Activated CD8-positive, alpha-beta T cell treated with anti-CD3 and anti-CD28 coated beads, Interleukin-2, amount 10 ng/mL, durations not matched to agents 7 days and 5 days (primary cell): Measurements from ENCODE around the gene MBD5. TPM values are rescaled to one million over a fixed set of nuclear protein-coding genes. Genes with fewer than 3 reads are reported as not detected.
A peak's percentile ranks its signal among the peaks of the same experiment; 100 is the strongest.

ENCODE experiments used
- ATAC-seq: fragments of 150-1000 bp; cut with Tn5 transposase; one replicate; pipeline ENCODE4 v1.10.0; 2021; ENCODE audit warnings: moderate library complexity
- CTCF ChIA-PET: fragments of 350-600 bp; sonication (Branson Sonifier 250); formaldehyde crosslinking; loops from one replicate; lab custom pipeline; 2021; ENCODE audit warnings: antibody characterized with exemption; lab: Charles Lee
- POLR2A ChIA-PET: fragments of 350-600 bp; sonication (Branson Sonifier 250); formaldehyde crosslinking; loops from one replicate; lab custom pipeline; 2021; ENCODE audit warnings: antibody characterized with exemption; lab: Charles Lee
- DNase-seq: peaks from one replicate; pipeline ENCODE4 v3.0.0-alpha.2; 2020
- H3K27ac Mint-ChIP-seq: one replicate; pipeline ENCODE4 v1.8.0; 2021; ENCODE audit warnings: mild to moderate bottlenecking, mixed read lengths
- H3K27me3 Mint-ChIP-seq: one replicate; pipeline ENCODE4 v1.8.0; 2021; ENCODE audit warnings: low read depth, mixed read lengths
- H3K36me3 Mint-ChIP-seq: one replicate; pipeline ENCODE4 v1.8.0; 2021; ENCODE audit warnings: low read depth, mixed read lengths
- H3K4me1 Mint-ChIP-seq: one replicate; pipeline ENCODE4 v1.8.0; 2021; ENCODE audit warnings: low read depth, mixed read lengths
- H3K4me3 Mint-ChIP-seq: one replicate; pipeline ENCODE4 v1.8.0; 2021; ENCODE audit warnings: mild to moderate bottlenecking, mixed read lengths
- H3K9me3 Mint-ChIP-seq: one replicate; pipeline ENCODE4 v1.8.0; 2022; ENCODE audit warnings: mixed read lengths; ENCODE audit not compliant: insufficient read depth
- total RNA-seq, 2 experiments: library from RNA; stranded (reverse); gene quantifications; one replicate each; pipeline ENCODE4 v1.2.3, GENCODE V29; 2021

MBD5 gene
- total RNA-seq, 2 experiments from 2014 or later: 27.0 to 31.3 TPM

DNA sequence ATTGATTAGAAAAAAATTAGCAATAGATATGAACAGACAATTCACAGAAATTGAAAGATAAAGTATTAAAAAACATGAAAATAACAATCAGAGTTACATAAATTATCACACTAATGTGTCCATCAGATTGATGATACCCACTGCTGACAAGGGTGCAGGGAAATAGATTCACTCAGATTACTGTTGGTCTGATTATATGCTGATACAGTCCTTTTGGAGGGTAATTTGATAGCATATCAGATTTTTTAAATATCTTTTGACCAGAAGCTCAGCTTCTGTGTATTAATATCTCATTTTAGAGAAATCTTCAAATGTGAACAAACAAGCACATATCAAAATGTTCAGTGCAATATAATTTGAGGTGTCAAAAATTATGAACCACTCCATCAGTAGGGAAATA is 465.8 kb downstream of the MBD5 start:
- H3K27ac Mint-ChIP-seq: no peak overlapping the region
- DNase-seq (no peak), ATAC-seq (no peak)
- no peak overlapping the region for H3K4me3 Mint-ChIP-seq
- H3K36me3 Mint-ChIP-seq: no peaks in the 10 kb centered on the region
- no peaks in the 10 kb centered on the region for H3K4me1 Mint-ChIP-seq
- no peaks in the 10 kb centered on the region for H3K9me3 Mint-ChIP-seq
- ChIA-PET POLR2A (no interaction called here), CTCF (no interaction called here)
- no peaks in the 10 kb centered on the region for H3K27me3 Mint-ChIP-seq

- H3K36me3 Mint-ChIP-seq: no peaks in the 10 kb centered on the region
- H3K27ac Mint-ChIP-seq: no peak overlapping the region
- no peaks in the 10 kb centered on the region for H3K27me3 Mint-ChIP-seq
- H3K4me1 Mint-ChIP-seq: no peaks in the 10 kb centered on the region
- ChIA-PET POLR2A (no interaction called here), CTCF (interaction anchor here (1.3 kb wide), 1 partner anchor 22 kb away, joined by 3 read pairs; no protein-coding TSS in a partner anchor)
- no peak overlapping the region for H3K4me3 Mint-ChIP-seq
- no peak for ATAC-seq
- no peaks in the 10 kb centered on the region for H3K9me3 Mint-ChIP-seq
- no peak for DNase-seq
These were observed 466.5 kb downstream of the MBD5 start for GRCh38 chr2:148487439-148487838.

GRCh38 chr2:148490840-148491439 is 470.0 kb downstream of the MBD5 start:
- POLR2A ChIA-PET: no interaction called here

GRCh38 chr2:148493822-148494563 is 473.1 kb downstream of the MBD5 start:
- DNase-seq: no peak
- ChIA-PET CTCF (interaction anchor here (3.8 kb wide), 1 partner anchor 15 kb away, joined by 16 read pairs; no protein-coding TSS in a partner anchor), POLR2A (no interaction called here)
- no peaks in the 10 kb centered on the region for H3K9me3 Mint-ChIP-seq
- no peak overlapping the region for H3K4me3 Mint-ChIP-seq
- H3K27me3 Mint-ChIP-seq: no peaks in the 10 kb centered on the region
- no peak for ATAC-seq
- H3K27ac Mint-ChIP-seq: no peak overlapping the region
- no peaks in the 10 kb centered on the region for H3K4me1 Mint-ChIP-seq
- H3K36me3 Mint-ChIP-seq: no peaks in the 10 kb centered on the region

More at GRCh38 chr2:148490840-148491439, 470.0 kb downstream of the MBD5 start:
- DNase-seq (no peak), ATAC-seq (no peak)
- CTCF ChIA-PET: no interaction called here
- H3K27ac Mint-ChIP-seq: no peak overlapping the region
- no peaks in the 10 kb centered on the region for H3K36me3 Mint-ChIP-seq
- H3K27me3 Mint-ChIP-seq: no peaks in the 10 kb centered on the region
- H3K4me3 Mint-ChIP-seq: no peak overlapping the region
- no peaks in the 10 kb centered on the region for H3K4me1 Mint-ChIP-seq
- no peaks in the 10 kb centered on the region for H3K9me3 Mint-ChIP-seq

DNA sequence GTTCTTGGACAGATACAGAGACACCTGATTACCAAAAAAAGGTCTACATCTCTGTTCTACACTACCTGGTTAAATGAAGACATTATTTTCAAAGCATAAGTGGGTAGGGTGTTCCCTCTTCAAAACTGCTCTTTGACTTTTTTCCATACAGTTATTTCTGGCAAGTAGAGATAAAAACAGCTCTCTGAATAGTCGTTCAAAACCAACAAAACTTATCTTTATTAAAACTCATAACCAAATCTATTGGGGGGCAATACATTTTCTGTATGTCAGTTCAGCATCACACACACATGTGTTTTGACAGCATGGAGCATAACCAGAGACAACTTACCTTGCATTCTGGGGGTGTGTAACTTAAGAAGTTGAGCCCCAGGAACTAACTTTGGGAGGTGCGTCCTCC is 474.7 kb downstream of the MBD5 start:
- DNase-seq (no peak), ATAC-seq (no peak)
- Mint-ChIP-seq H3K27ac (no peak overlapping the region), H3K4me1 (no peaks in the 10 kb centered on the region), H3K36me3 (no peaks in the 10 kb centered on the region), H3K9me3 (no peaks in the 10 kb centered on the region), H3K27me3 (no peaks in the 10 kb centered on the region), H3K4me3 (no peak overlapping the region)
- CTCF ChIA-PET: interaction anchor here (0.7 to 3.8 kb wide), 2 partner anchors 14 to 381 kb away, joined by 3 to 16 read pairs; no protein-coding TSS in a partner anchor
- POLR2A ChIA-PET: no interaction called here

DNA sequence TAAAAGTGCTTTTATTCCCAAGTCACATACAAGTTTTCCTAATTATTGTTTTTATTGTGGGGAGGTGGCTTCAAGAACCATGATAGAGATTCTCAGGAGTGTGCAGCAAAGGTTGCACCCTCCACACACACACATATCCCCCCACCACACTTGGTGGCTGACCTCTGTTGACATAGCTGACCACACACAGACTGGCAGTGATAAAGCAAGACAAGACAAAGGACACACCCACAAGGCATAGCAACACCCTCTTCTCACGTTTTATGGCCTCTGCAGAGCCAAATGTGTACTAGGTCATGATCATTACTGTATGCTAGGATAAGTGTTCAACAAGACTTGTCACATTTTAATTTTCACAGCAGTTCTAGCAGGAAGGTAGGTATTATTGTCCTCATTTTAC is 480.7 kb downstream of the MBD5 start:
- DNase-seq (no peak), ATAC-seq (no peak)
- Mint-ChIP-seq H3K36me3 (no peaks in the 10 kb centered on the region), H3K9me3 (no peaks in the 10 kb centered on the region), H3K4me1 (no peaks in the 10 kb centered on the region), H3K4me3 (no peak overlapping the region), H3K27me3 (peaks cover 3% of the 10 kb centered on the region), H3K27ac (no peak overlapping the region)
- ChIA-PET POLR2A (no interaction called here), CTCF (interaction anchor here (1.1 kb wide), 1 partner anchor 7 kb away, joined by 4 read pairs; no protein-coding TSS in a partner anchor)

GRCh38 chr2:148503516-148503915 is 482.6 kb downstream of the MBD5 start:
- no peaks in the 10 kb centered on the region for H3K4me1 Mint-ChIP-seq
- H3K27me3 Mint-ChIP-seq: peaks cover 3% of the 10 kb centered on the region
- H3K36me3 Mint-ChIP-seq: no peaks in the 10 kb centered on the region
- POLR2A ChIA-PET: no interaction called here
- no peaks in the 10 kb centered on the region for H3K9me3 Mint-ChIP-seq
- CTCF ChIA-PET: no interaction called here
- H3K27ac Mint-ChIP-seq: no peak overlapping the region
- DNase-seq (no peak), ATAC-seq (no peak)
- H3K4me3 Mint-ChIP-seq: no peak overlapping the region

DNA sequence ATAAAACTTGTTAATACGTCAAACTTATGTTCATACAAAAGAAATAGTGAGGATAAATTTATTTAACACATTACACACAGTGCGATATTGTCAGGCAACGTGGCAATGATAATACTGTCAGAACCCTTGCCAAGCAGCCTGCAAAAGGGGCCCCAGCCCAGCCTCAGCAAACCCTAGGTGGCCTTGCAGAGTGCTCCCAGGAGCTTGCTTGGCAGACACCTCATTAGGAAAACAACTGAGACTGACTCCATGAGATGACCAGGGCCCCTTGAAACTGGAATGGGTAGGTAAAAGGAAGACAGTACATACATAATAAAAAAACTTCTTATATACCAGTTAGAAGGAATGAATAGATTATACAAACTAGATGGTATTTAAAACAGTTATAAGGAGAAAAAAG is 487.1 kb downstream of the MBD5 start:
- H3K36me3 Mint-ChIP-seq: no peaks in the 10 kb centered on the region
- no peak for DNase-seq
- H3K9me3 Mint-ChIP-seq: no peaks in the 10 kb centered on the region
- ATAC-seq: no peak
- peaks cover 3% of the 10 kb centered on the region for H3K27me3 Mint-ChIP-seq
- POLR2A ChIA-PET: no interaction called here
- peaks cover 24% of the 10 kb centered on the region for H3K4me1 Mint-ChIP-seq
- H3K4me3 Mint-ChIP-seq: no peak overlapping the region
- no peak overlapping the region for H3K27ac Mint-ChIP-seq
- CTCF ChIA-PET: interaction anchor here (1.2 to 3.3 kb wide), 7 partner anchors 9 to 519 kb away, joined by 4 to 74 read pairs (median 16); no protein-coding TSS in a partner anchor

DNA sequence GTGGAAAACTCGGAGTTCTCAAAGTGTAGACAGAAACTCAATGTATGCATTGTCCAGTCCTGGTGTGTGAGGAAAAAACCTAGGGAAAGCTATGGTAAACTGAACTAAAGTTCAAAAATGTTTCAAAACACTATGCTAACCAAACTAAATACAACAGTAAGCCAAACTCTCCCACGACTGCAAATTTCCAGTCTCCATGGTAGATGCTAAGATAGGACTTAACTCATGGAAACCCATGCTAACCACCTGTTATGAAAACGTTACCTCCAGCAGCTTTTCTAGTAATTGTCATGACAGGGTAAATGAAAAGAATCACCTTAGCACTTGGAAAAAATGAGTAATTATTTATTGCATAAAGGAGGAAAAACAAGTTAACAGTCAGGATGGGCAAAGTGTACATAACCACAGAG is 488.0 kb downstream of the MBD5 start:
- Mint-ChIP-seq H3K27me3 (peaks cover 3% of the 10 kb centered on the region), H3K4me3 (peak overlapping the region; percentile 55), H3K4me1 (peaks cover 24% of the 10 kb centered on the region), H3K27ac (peak overlapping the region; percentile 8), H3K9me3 (no peaks in the 10 kb centered on the region), H3K36me3 (no peaks in the 10 kb centered on the region)
- ChIA-PET CTCF (interaction anchor here (0.6 to 3.3 kb wide), 64 partner anchors 8 to 590 kb away, joined by 3 to 74 read pairs (median 4); partner anchors contain the start of genes MBD5 and ORC4), POLR2A (interaction anchor here (1.0 to 2.3 kb wide), 6 partner anchors 16 to 243 kb away, joined by 3 to 10 read pairs (median 4); no protein-coding TSS in a partner anchor)
- DNase-seq (no peak), ATAC-seq (peak; percentile 4)

DNA sequence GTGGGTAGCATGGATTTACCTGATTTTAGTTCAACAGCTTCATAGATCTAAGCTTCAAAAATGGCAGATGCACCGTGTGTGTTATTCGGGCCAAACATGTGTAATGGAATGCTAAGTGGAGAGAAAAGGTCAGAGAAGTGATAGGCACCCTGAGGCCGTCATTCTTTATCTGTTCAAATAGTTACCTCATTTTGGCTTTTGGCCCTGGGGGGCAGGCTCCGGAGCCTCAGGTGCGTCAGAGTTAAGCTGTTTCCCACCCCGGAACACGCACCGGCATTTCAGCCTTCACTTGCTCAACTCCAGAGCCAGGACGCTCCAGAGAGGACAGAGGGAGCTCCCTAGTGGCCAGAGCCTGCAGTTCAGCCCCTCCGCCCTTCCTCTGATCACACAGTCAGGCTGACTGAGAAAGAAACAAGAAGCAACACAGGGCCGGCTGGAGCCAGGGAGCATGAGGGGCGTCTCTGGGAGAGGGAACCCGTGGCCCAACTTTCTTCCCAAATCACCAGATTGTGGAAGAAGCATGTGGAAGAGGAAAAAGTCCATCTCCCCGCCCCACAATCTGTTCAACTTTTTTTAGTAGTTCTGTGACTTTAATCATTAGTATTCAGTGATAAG is 488.5 kb downstream of the MBD5 start:
- peak; percentile 92 for DNase-seq
- Mint-ChIP-seq H3K36me3 (peaks cover 2% of the 10 kb centered on the region), H3K27ac (peak overlapping the region; percentile 8), H3K27me3 (peaks cover 3% of the 10 kb centered on the region), H3K4me1 (peaks cover 24% of the 10 kb centered on the region), H3K4me3 (peak overlapping the region; percentile 55), H3K9me3 (no peaks in the 10 kb centered on the region)
- POLR2A ChIA-PET: interaction anchor here (0.8 to 2.3 kb wide), 7 partner anchors 13 to 243 kb away, joined by 3 to 10 read pairs (median 4); no protein-coding TSS in a partner anchor
- CTCF ChIA-PET: interaction anchor here (0.6 to 3.3 kb wide), 65 partner anchors 8 to 590 kb away, joined by 3 to 74 read pairs (median 4); partner anchors contain the start of genes MBD5 and ORC4
- peak; percentile 100 for ATAC-seq

DNA sequence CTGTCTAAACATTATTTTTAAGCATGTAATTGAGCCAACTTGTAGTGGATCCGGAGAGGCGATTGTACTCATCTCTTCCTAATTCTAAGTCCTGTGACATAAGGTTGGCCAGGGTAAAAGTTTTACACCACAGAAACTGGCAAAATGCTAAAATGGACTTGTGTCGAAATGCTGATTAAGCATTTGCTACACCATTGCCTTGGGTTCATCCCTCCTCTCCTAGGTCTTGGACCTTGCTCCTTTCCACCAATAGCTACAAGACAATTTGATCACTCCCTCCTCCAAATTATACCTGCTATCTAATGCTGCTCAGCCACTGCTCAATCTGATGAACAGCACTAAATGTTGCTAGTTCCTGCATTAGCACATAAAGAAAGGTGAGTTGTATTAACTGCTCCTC is 491.0 kb downstream of the MBD5 start:
- POLR2A ChIA-PET: interaction anchor here (0.7 kb wide), 1 partner anchor 144 kb away, joined by 3 read pairs; no protein-coding TSS in a partner anchor
- DNase-seq (no peak), ATAC-seq (no peak)
- H3K27ac Mint-ChIP-seq: no peak overlapping the region
- H3K4me3 Mint-ChIP-seq: no peak overlapping the region
- peaks cover 3% of the 10 kb centered on the region for H3K36me3 Mint-ChIP-seq
- H3K27me3 Mint-ChIP-seq: no peaks in the 10 kb centered on the region
- no peaks in the 10 kb centered on the region for H3K9me3 Mint-ChIP-seq
- H3K4me1 Mint-ChIP-seq: peaks cover 32% of the 10 kb centered on the region
- CTCF ChIA-PET: no interaction called here
